B cell (primary cell): Measurements from ENCODE around the gene FGA. TPM values are rescaled to one million over a fixed set of nuclear protein-coding genes. Genes with fewer than 3 reads are reported as not detected.

Experiments used
- ATAC-seq: fragments of 200-7000 bp; cut with Tn5 transposase; one replicate; pipeline ENCODE4 v1.10.0; 2021; ENCODE audit warnings: low read depth, mild to moderate bottlenecking, moderate number of reproducible peaks, moderate library complexity
- CTCF ChIA-PET: fragments of 350-600 bp; sonication (Branson Sonifier 250); formaldehyde crosslinking; loops from one replicate; lab custom pipeline; 2021; ENCODE audit warnings: antibody characterized with exemption, inconsistent platforms; lab: Charles Lee
- POLR2A ChIA-PET: fragments of 350-600 bp; sonication (Branson Sonifier 250); formaldehyde crosslinking; loops from one replicate; lab custom pipeline; 2021; ENCODE audit warnings: antibody characterized with exemption; lab: Charles Lee
- DNase-seq: peaks from one replicate; pipeline ENCODE4 v3.0.0; 2013
- H2AFZ ChIP-seq: 2 replicates; pipeline ENCODE4 v1.6.1; 2012; ENCODE audit warnings: mild to moderate bottlenecking, low read depth, low read length; ENCODE audit not compliant: insufficient read depth, poor library complexity, severe bottlenecking
- H3K27ac ChIP-seq, 2 donors: 1 replicate in 1 of 2; 2 replicates in 1 of 2; pipeline ENCODE4 v1.5.1; 2012 to 2013; ENCODE audit warnings: low read length in 2 of 2, mild to moderate bottlenecking in 2 of 2, moderate library complexity in 1 of 2
- H3K27me3 ChIP-seq, 4 experiments: fragments of 200-600 bp in 1 of 4; sonication (generic) in 1 of 4; replicated peaks in 1 of 4; 1 replicate in 2 of 4; 2 replicates in 2 of 4; pipeline versions ENCODE4 v1.6.1 to v1.7.0; 2013 to 2016; ENCODE audit warnings: low read length in 3 of 4, mild to moderate bottlenecking in 2 of 4, mixed read lengths in 1 of 4, moderate library complexity in 1 of 4; ENCODE audit not compliant: insufficient read depth in 4 of 4, control insufficient read depth in 3 of 4; ENCODE audit errors: control extremely low read depth in 1 of 4
- H3K36me3 ChIP-seq, 2 experiments: replicated peaks in 1 of 2; 1 replicate in 1 of 2; 2 replicates in 1 of 2; pipeline versions ENCODE4 v1.6.1 to v1.7.1; 2013; ENCODE audit warnings: low read length in 1 of 2; ENCODE audit not compliant: insufficient read depth in 2 of 2, control insufficient read depth in 1 of 2; ENCODE audit errors: control extremely low read depth in 1 of 2, extremely low read depth in 1 of 2
- H3K4me1 ChIP-seq, 2 donors: fragments of 200-600 bp in 1 of 2; sonication (generic) in 1 of 2; 1 replicate in 1 of 2; 2 replicates in 1 of 2; pipeline versions ENCODE4 v1.5.1 to v1.6.1; 2013 to 2017; ENCODE audit warnings: low read length in 2 of 2; ENCODE audit not compliant: control insufficient read depth in 2 of 2, insufficient read depth in 2 of 2
- H3K4me2 ChIP-seq: replicated peaks from 2 replicates; pipeline ENCODE3; 2012; ENCODE audit warnings: mild to moderate bottlenecking, low read depth, low read length; ENCODE audit not compliant: poor library complexity, severe bottlenecking
- H3K4me3 ChIP-seq, 5 experiments: fragments of 200-600 bp in 1 of 5; sonication (generic) in 1 of 5; 1 replicate in 3 of 5; 2 replicates in 2 of 5; pipeline versions ENCODE4 v1.5.1 to v1.7.0; 2011 to 2016; ENCODE audit warnings: low read length in 4 of 5, mild to moderate bottlenecking in 4 of 5, low read depth in 2 of 5, control low read depth in 1 of 5, moderate library complexity in 1 of 5; ENCODE audit not compliant: insufficient read depth in 1 of 5; ENCODE audit errors: control extremely low read depth in 1 of 5, extremely low read depth in 1 of 5
- H3K79me2 ChIP-seq: fragments of 200-600 bp; sonication (generic); one replicate; pipeline ENCODE4 v1.6.0; 2016; ENCODE audit warnings: low read length; ENCODE audit not compliant: control insufficient read depth, insufficient read depth
- H3K9ac ChIP-seq: fragments of 200-600 bp; sonication (generic); 2 replicates; pipeline ENCODE4 v1.6.1; 2017; ENCODE audit warnings: mild to moderate bottlenecking, low read length, moderate library complexity
- H3K9me3 ChIP-seq, 3 donors: one replicate each; pipeline versions ENCODE4 v1.6.1 to v1.7.1; 2013; ENCODE audit warnings: low read length in 2 of 3; ENCODE audit not compliant: control insufficient read depth in 2 of 3, insufficient read depth in 1 of 3; ENCODE audit errors: control extremely low read depth in 1 of 3
- H4K20me1 ChIP-seq: 2 replicates; pipeline ENCODE4 v1.6.0; 2012; ENCODE audit warnings: mild to moderate bottlenecking, low read length; ENCODE audit not compliant: insufficient read depth, control insufficient read depth, poor library complexity, severe bottlenecking
- H3K27ac Mint-ChIP-seq: one replicate; pipeline ENCODE4 v1.8.0; 2021; ENCODE audit warnings: mixed read lengths
- H3K27me3 Mint-ChIP-seq: one replicate; pipeline ENCODE4 v1.8.0; 2021; ENCODE audit warnings: mixed read lengths
- H3K4me1 Mint-ChIP-seq: one replicate; pipeline ENCODE4 v1.8.0; 2021; ENCODE audit warnings: mixed read lengths
- H3K4me3 Mint-ChIP-seq: one replicate; pipeline ENCODE4 v1.8.0; 2021; ENCODE audit warnings: mixed read lengths
- H3K9me3 Mint-ChIP-seq: one replicate; pipeline ENCODE4 v1.8.0; 2022; ENCODE audit warnings: mixed read lengths; ENCODE audit not compliant: insufficient read depth
- CTCF ChIP-seq: fragments of 200-600 bp; IDR thresholded peaks from one replicate; pipeline ENCODE4 v1.8.0; 2022; ENCODE audit warnings: antibody characterized with exemption, mild to moderate bottlenecking
- EZH2 ChIP-seq: IDR thresholded peaks from 2 replicates; pipeline ENCODE4 v1.6.1; 2012; ENCODE audit warnings: borderline replicate concordance, low read depth, mild to moderate bottlenecking, moderate library complexity, low read length; ENCODE audit not compliant: insufficient read depth, poor library complexity, severe bottlenecking
- WGBS: methylation state at CpG from one replicate; pipeline ENCODE4 v1.1.5; 2013; ENCODE audit warnings: missing lambda C conversion rate; ENCODE audit not compliant: insufficient coverage; 5-methylcytosine and 5-hydroxymethylcytosine counted together
- intact Hi-C: fragments of 100-400 bp; cut with micrococcal nuclease; formaldehyde crosslinking; loops from one replicate; pipeline ENCODE4 v1.10.0; 2022
- polyA plus RNA-seq: library from polyadenylated mRNA; depleted of rRNA; stranded (reverse); fragments of >200 nt; gene quantifications from 2 replicates; pipeline ENCODE4 v1.2.3, GENCODE V29; 2012
- total RNA-seq, 2 donors: library from RNA; stranded (reverse); fragments of 120-200 nt in 1 of 2; gene quantifications; 1 replicate in 1 of 2; 2 replicates in 1 of 2; pipeline versions ENCODE4 v1.2.3 to v1.2.4, GENCODE V29; 2013 to 2022

FGA gene
- total and polyA plus RNA-seq, 2 donors (not counting 1 experiment from before 2014, with no cell fraction given): not detected

GRCh38 chr4:154606728-154607723 lies 16.5 kb upstream of the FGA start:
- intact Hi-C loops: no loop called here
- CTCF ChIA-PET: interaction anchor here (1.1 kb wide), 1 partner anchor 15 kb away, joined by 5 read pairs; no protein-coding TSS in a partner anchor
- Histone ChIP-seq H3K4me1 (no peaks in the 10 kb centered on the region), H3K9ac (no peak overlapping the region), H3K4me2 (no peak overlapping the region), H3K27ac (no peak overlapping the region), H3K4me3 (no peak overlapping the region), H3K36me3 (no peaks in the 10 kb centered on the region), H3K27me3 (peaks cover 0 to 11% (median 6%) of the 10 kb centered on the region in 4 experiments), H4K20me1 (no peaks in the 10 kb centered on the region), H3K79me2 (no peaks in the 10 kb centered on the region), H3K9me3 (no peaks in the 10 kb centered on the region), H2AFZ (no peak overlapping the region)
- Mint-ChIP-seq H3K9me3 (no peaks in the 10 kb centered on the region), H3K4me1 (no peaks in the 10 kb centered on the region), H3K4me3 (no peak overlapping the region), H3K27ac (no peak overlapping the region), H3K27me3 (peaks cover 39% of the 10 kb centered on the region)
- WGBS: 80% methylated on average over 1 of the region's 6 CpGs
- ATAC-seq (no peak), DNase-seq (no peak)
- POLR2A ChIA-PET: no interaction called here
- TF ChIP-seq EZH2 (no peak), CTCF (no peak)

GRCh38 chr4:154604696-154605200 lies 14.2 kb upstream of the FGA start:
- no peak overlapping the region for H3K27ac Mint-ChIP-seq

More at GRCh38 chr4:154604696-154605200, 14.2 kb upstream of the FGA start:
- ChIA-PET CTCF (no interaction called here), POLR2A (no interaction called here)
- H2AFZ ChIP-seq: no peak overlapping the region
- no peak for ATAC-seq
- no peaks in the 10 kb centered on the region for H3K79me2 ChIP-seq
- H3K27ac ChIP-seq: no peak overlapping the region
- no CpG with 5 or more reads among the region's 4 CpGs for WGBS
- H3K9ac ChIP-seq: no peak overlapping the region
- Mint-ChIP-seq H3K9me3 (no peaks in the 10 kb centered on the region), H3K4me1 (no peaks in the 10 kb centered on the region), H3K4me3 (no peak overlapping the region), H3K27me3 (peaks cover 48% of the 10 kb centered on the region)
- H4K20me1 ChIP-seq: no peaks in the 10 kb centered on the region
- no peak overlapping the region for H3K4me2 ChIP-seq
- no peak for DNase-seq
- peaks cover 0 to 11% (median 7%) of the 10 kb centered on the region in 4 experiments for H3K27me3 ChIP-seq
- intact Hi-C loops: no loop called here
- H3K4me1 ChIP-seq: no peaks in the 10 kb centered on the region
- no peak overlapping the region for H3K4me3 ChIP-seq
- no peaks in the 10 kb centered on the region for H3K9me3 ChIP-seq
- TF ChIP-seq CTCF (no peak), EZH2 (no peak)
- H3K36me3 ChIP-seq: no peaks in the 10 kb centered on the region
